ENCODE results near the gene SLC31A1. TPM values are rescaled to one million over a fixed set of nuclear protein-coding genes. Genes with fewer than 3 reads are reported as not detected.

Gene SLC31A1
- total RNA-seq, 1 donor from 2014 or later = 43.4 TPM

GRCh38 chr9:113307396-113307975, 86.1 kb downstream of the SLC31A1 start:
- no peak for DNase-seq
- no peak for TF ChIP-seq CTCF (IDR thresholded peaks at IDR 0.05)
- intact Hi-C loops (cut with DNase I) = no loop called here
- Histone ChIP-seq H3K4me3 (no peak overlapping the region), H3K36me3 (no peaks in the 10 kb centered on the region), H3K27ac (no peak overlapping the region), H3K9me3 (no peaks in the 10 kb centered on the region), H3K27me3 (no peaks in the 10 kb centered on the region), H3K4me1 (no peaks in the 10 kb centered on the region)
- no peak for ATAC-seq

- Histone ChIP-seq H3K4me3 (no peak overlapping the region), H3K4me1 (no peaks in the 10 kb centered on the region), H3K36me3 (no peaks in the 10 kb centered on the region), H3K9me3 (no peaks in the 10 kb centered on the region), H3K27ac (no peak overlapping the region), H3K27me3 (no peaks in the 10 kb centered on the region)
- TF ChIP-seq CTCF (IDR thresholded peaks at IDR 0.05) = peak; percentile 59
- intact Hi-C loops (cut with DNase I) = no loop called here
- ATAC-seq (peak; percentile 46), DNase-seq (no peak)
Measured at GRCh38 chr9:113309204-113309813, 88.0 kb downstream of the SLC31A1 start.

- Histone ChIP-seq H3K4me1 (no peaks in the 10 kb centered on the region), H3K4me3 (no peak overlapping the region), H3K9me3 (no peaks in the 10 kb centered on the region), H3K36me3 (no peaks in the 10 kb centered on the region), H3K27me3 (no peaks in the 10 kb centered on the region), H3K27ac (no peak overlapping the region)
- intact Hi-C loops (cut with DNase I) = no loop called here
- ATAC-seq (no peak), DNase-seq (no peak)
- TF ChIP-seq CTCF (IDR thresholded peaks at IDR 0.05) = no peak
Measured at GRCh38 chr9:113310538-113310937, 89.2 kb downstream of the SLC31A1 start.

GRCh38 chr9:113311961-113312360, 90.6 kb downstream of the SLC31A1 start:
- H3K36me3 ChIP-seq = no peaks in the 10 kb centered on the region
- no peaks in the 10 kb centered on the region for H3K4me1 ChIP-seq
- no peak overlapping the region for H3K27ac ChIP-seq
- no peaks in the 10 kb centered on the region for H3K9me3 ChIP-seq
- TF ChIP-seq CTCF (IDR thresholded peaks at IDR 0.05) = no peak
- no peaks in the 10 kb centered on the region for H3K27me3 ChIP-seq
- H3K4me3 ChIP-seq = no peak overlapping the region
- no peak for ATAC-seq
- intact Hi-C loops (cut with DNase I) = no loop called here
- no peak for DNase-seq

- no peak for ATAC-seq
- intact Hi-C loops (cut with DNase I) = no loop called here
- no peak for DNase-seq
- Histone ChIP-seq H3K4me1 (no peaks in the 10 kb centered on the region), H3K4me3 (no peak overlapping the region), H3K36me3 (no peaks in the 10 kb centered on the region), H3K27me3 (no peaks in the 10 kb centered on the region), H3K27ac (no peak overlapping the region), H3K9me3 (no peaks in the 10 kb centered on the region)
- TF ChIP-seq CTCF (IDR thresholded peaks at IDR 0.05) = no peak
Measured at GRCh38 chr9:113313261-113313660, 91.9 kb downstream of the SLC31A1 start.

Other genes starting within 250 kb of the SLC31A1 start
- gene ZNF883, start 209.4 kb upstream of the SLC31A1 start, total RNA-seq = 0.78 TPM
- gene ZFP37, start 164.8 kb upstream of the SLC31A1 start, total RNA-seq = 2.4 TPM
- gene SLC31A2, start 70.5 kb upstream of the SLC31A1 start, total RNA-seq = 46.9 TPM
- 60.6 TPM for gene FKBP15, start 267 bp upstream of the SLC31A1 start, total RNA-seq
- gene CDC26, start 54.0 kb downstream of the SLC31A1 start, total RNA-seq = 29.5 TPM
- 13.2 TPM for gene PRPF4, start 54.1 kb downstream of the SLC31A1 start, total RNA-seq
- not detected for gene RNF183, start 81.8 kb downstream of the SLC31A1 start, total RNA-seq
- 2.6 TPM for gene WDR31, start 118.7 kb downstream of the SLC31A1 start, total RNA-seq
- 10.8 TPM for gene BSPRY, start 128.0 kb downstream of the SLC31A1 start, total RNA-seq
- gene HDHD3, start 155.4 kb downstream of the SLC31A1 start, total RNA-seq = 10.4 TPM
- gene ALAD, start 179.7 kb downstream of the SLC31A1 start, total RNA-seq = 37.7 TPM
- 31.0 TPM for gene POLE3, start 189.1 kb downstream of the SLC31A1 start, total RNA-seq
- gene C9orf43, start 189.2 kb downstream of the SLC31A1 start, total RNA-seq = not detected
- gene RGS3, start 242.2 kb downstream of the SLC31A1 start, total RNA-seq = 71.1 TPM